A549 (cell line): ENCODE results near the gene PFAS.

Experiments
- CHD4 ChIP-seq: fragments of 200-600 bp; sonication (generic); IDR thresholded peaks from 2 replicates; pipeline ENCODE4 v1.6.1; 2016; ENCODE audit warnings: antibody characterized with exemption, mild to moderate bottlenecking, borderline replicate concordance
- CTCF ChIP-seq: fragments of >200 bp; sonication (Bioruptor Twin); formaldehyde crosslinking; IDR thresholded peaks from 3 replicates; pipeline ENCODE4 v1.5.1; 2016
- FOSL2 ChIP-seq, 2 experiments: fragments of 450-650 bp in 1 of 2; fragments of >200 bp in 1 of 2; sonication (Bioruptor Twin) in 1 of 2; formaldehyde crosslinking; IDR thresholded peaks; 2 replicates each; pipeline versions ENCODE4 v1.5.0 to v1.6.1; 2016 to 2020; ENCODE audit warnings: mild to moderate bottlenecking in 1 of 2, moderate library complexity in 1 of 2
- JUN ChIP-seq, 2 experiments: fragments of >200 bp; sonication (Bioruptor Twin); formaldehyde crosslinking; IDR thresholded peaks; 2 replicates in 1 of 2; 3 replicates in 1 of 2; pipeline ENCODE4 v1.6.1; 2016 to 2017
- ZNF302 ChIP-seq: fragments of 250-450 bp; sonication (Bioruptor Pico); IDR thresholded peaks from 2 replicates; pipeline ENCODE4 v1.9.0; 2021; ENCODE audit warnings: inconsistent platforms, mild to moderate bottlenecking, moderate library complexity

- no peak for TF ChIP-seq CTCF
- no peak for TF ChIP-seq FOSL2 (IDR thresholded peaks at IDR 0.05)
- no peak for TF ChIP-seq FOSL2 (CRISPR knock-in tag; IDR thresholded peaks at IDR 0.05)
- TF ChIP-seq JUN (IDR thresholded peaks at IDR 0.05): no peak
- TF ChIP-seq ZNF302 (CRISPR knock-in tag): no peak
- no peak for TF ChIP-seq CHD4
Measured at GRCh38 chr17:8243827-8244226, 5.3 kb upstream of the PFAS start.
